ENCODE data around the gene LSM4.

- TF ChIP-seq CTCF (conservative IDR thresholded peaks at IDR 0.05; ENCODE audit: low read depth in 2 of 2) = no peak
- no peak for TF ChIP-seq REST (IDR thresholded peaks at IDR 0.05; ENCODE audit: unreplicated experiment)
- TF ChIP-seq EZH2phosphoT487 (IDR thresholded peaks at IDR 0.05; ENCODE audit: unreplicated experiment) = no peak
- 0 out of 2 replicates have a peak, but pooled peaks have one; percentile 18 for TF ChIP-seq POLR2AphosphoS5 (IDR thresholded peaks at IDR 0.05; ENCODE audit: low read depth)
- TF ChIP-seq EZH2 (IDR thresholded peaks at IDR 0.05; ENCODE audit: low read depth, unreplicated experiment) = no peak
- peak; percentile 29; the same call in 1 of the 2 replicates for TF ChIP-seq CREB1 (CRISPR knock-in tag; IDR thresholded peaks at IDR 0.05; ENCODE audit: low read depth)
- no peak for TF ChIP-seq STAT1 (IDR thresholded peaks at IDR 0.05; ENCODE audit: unreplicated experiment)
- no peak for TF ChIP-seq ZNF462 (CRISPR knock-in tag; IDR thresholded peaks at IDR 0.05)
- no peak for TF ChIP-seq ETS1 (IDR thresholded peaks at IDR 0.05)
- no peak for TF ChIP-seq JUNB (IDR thresholded peaks at IDR 0.05; ENCODE audit: unreplicated experiment)
- no peak for TF ChIP-seq ZNF331 (CRISPR knock-in tag; IDR thresholded peaks at IDR 0.05; ENCODE audit: low read depth)
These were observed 29.9 kb downstream of the LSM4 start for GRCh38 chr19:18292810-18293641.

Data from GM23338 (cell line).